Peyer's patch (tissue), 4 donors: ENCODE data around the gene SFXN2. TPM values are rescaled to one million over a fixed set of nuclear protein-coding genes. Genes with fewer than 3 reads are reported as not detected.
A peak's percentile ranks its signal among the peaks of the same experiment; 100 is the strongest.
"Not testable (repeated sequence)": the region's sequence is repeated elsewhere in the genome, so short reads cannot be mapped to it uniquely, and the experiment has no call there.

Experiments used
- DNase-seq, 3 donors: peaks; one replicate each; pipeline ENCODE4 v3.0.0-alpha.2; 2017 to 2019
- H3K27ac ChIP-seq, 4 donors: fragments of 200-600 bp; sonication (generic); one replicate each; pipeline ENCODE4 v1.5.1; 2016 to 2019
- H3K27me3 ChIP-seq, 2 donors: fragments of 200-600 bp; sonication (generic); one replicate each; pipeline ENCODE4 v1.5.1; 2019
- H3K36me3 ChIP-seq, 3 donors: fragments of 200-600 bp; sonication (generic); one replicate each; pipeline ENCODE4 v1.5.1; 2016 to 2019
- H3K4me1 ChIP-seq, 4 donors: fragments of 200-600 bp; sonication (generic); one replicate each; pipeline ENCODE4 v1.5.1; 2016 to 2019
- H3K4me3 ChIP-seq, 4 donors: fragments of 200-600 bp; sonication (generic); 1 replicate in 3 of 4; 2 replicates in 1 of 4; pipeline ENCODE4 v1.5.1; 2016 to 2019; ENCODE audit warnings: mild to moderate bottlenecking in 1 of 4
- H3K9me3 ChIP-seq, 4 donors: fragments of 200-600 bp; sonication (generic); one replicate each; pipeline ENCODE4 v1.5.1; 2016 to 2019; ENCODE audit warnings: mild to moderate bottlenecking in 1 of 4
- CTCF ChIP-seq, 6 experiments: fragments of 450-650 bp in 4 of 6; fragments of 200-600 bp in 2 of 6; sonication (generic) in 1 of 6; IDR thresholded peaks; one replicate each; pipeline ENCODE4 v1.5.1; 2017 to 2019; ENCODE audit warnings: antibody characterized with exemption in 6 of 6, mild to moderate bottlenecking in 3 of 6, moderate library complexity in 1 of 6
- POLR2A ChIP-seq, 2 donors: fragments of 450-650 bp; IDR thresholded peaks; one replicate each; pipeline ENCODE4 v1.5.1; 2017; ENCODE audit warnings: antibody characterized with exemption in 2 of 2, mild to moderate bottlenecking in 2 of 2, moderate library complexity in 2 of 2
- total RNA-seq, 4 donors: library from RNA; depleted of rRNA; stranded (reverse); fragments of >200 nt; gene quantifications; one replicate each; pipeline ENCODE4 v1.1.0, GENCODE V29; 2016

The SFXN2 gene
- total RNA-seq, 4 donors from 2014 or later = 1.9 to 37.1 (median 8.0) TPM

DNA sequence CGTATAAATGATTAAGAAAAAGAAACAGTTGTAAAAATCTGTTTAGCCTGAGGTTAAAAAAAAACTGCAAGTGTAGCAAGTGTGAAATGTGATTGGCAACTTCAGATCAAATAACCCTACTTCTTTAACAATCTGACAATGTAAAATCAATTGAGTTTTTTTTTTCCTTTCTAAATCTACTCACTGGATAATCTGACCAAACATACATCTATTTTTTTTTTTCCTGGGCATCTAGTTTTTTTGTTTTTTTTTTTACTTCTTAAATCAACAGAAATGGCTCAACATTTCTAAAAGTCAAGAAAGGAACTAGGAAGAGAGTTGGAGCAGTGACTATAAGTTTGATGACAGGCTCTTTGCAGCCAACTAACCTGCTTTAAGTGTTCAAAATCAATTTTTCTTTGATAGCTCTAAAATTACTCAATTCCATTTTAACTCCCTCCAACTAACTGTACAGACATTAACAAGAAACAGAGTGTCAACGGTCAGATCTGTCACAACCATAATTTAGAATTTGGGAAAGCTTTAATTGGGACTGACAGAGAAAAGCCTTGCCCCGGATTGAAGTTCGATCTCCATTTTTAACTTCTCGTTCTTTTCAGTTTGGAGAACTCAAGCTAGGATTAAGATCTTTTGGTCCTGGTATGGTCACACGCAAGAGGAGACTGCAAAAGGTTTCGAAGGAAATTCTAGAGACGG is 1.4 kb upstream of the SFXN2 start:
- Histone ChIP-seq H3K4me3 (peak overlapping the region; percentile 82 to 93 (median 89)), H3K9me3 (no peaks in the 10 kb centered on the region), H3K36me3 (no peaks in the 10 kb centered on the region), H3K27me3 (no peaks in the 10 kb centered on the region), H3K4me1 (peaks cover 0 to 17% (median 0%) of the 10 kb centered on the region in 4 donors), H3K27ac (peak overlapping the region; percentile 83 to 90 (median 86))
- TF ChIP-seq CTCF (IDR thresholded peaks at IDR 0.05) = no peak
- no peak for TF ChIP-seq POLR2A (IDR thresholded peaks at IDR 0.05)
- DNase-seq = no peak

DNA sequence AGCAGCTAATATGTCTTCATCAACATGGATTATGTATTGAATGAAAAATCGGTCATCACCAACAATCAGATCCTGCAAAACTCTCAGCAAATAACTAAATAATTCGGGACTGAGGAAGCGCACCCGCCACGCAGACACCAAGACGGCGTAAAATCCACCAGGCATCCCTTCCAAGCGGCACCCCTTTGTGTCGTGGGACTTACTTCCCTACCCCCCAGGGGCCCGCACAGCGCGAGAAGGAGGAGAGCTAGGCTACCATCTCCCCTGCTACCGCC is 960 bp upstream of the SFXN2 start:
- peak overlapping the region; percentile 83 to 90 (median 86) for H3K27ac ChIP-seq
- no peak for DNase-seq
- peak overlapping the region; percentile 82 to 93 (median 89) for H3K4me3 ChIP-seq
- TF ChIP-seq CTCF (IDR thresholded peaks at IDR 0.05) (peak in 1 of 6 experiments; percentile 41), POLR2A (IDR thresholded peaks at IDR 0.05) (no peak)
- H3K9me3 ChIP-seq = no peaks in the 10 kb centered on the region
- no peaks in the 10 kb centered on the region for H3K27me3 ChIP-seq
- peaks cover 0 to 17% (median 0%) of the 10 kb centered on the region in 4 donors for H3K4me1 ChIP-seq
- H3K36me3 ChIP-seq = no peaks in the 10 kb centered on the region

- peak; percentile 94 to 98 (median 98) for DNase-seq
- Histone ChIP-seq H3K4me3 (peak within 1 kb of the TSS; percentile 82 to 93 (median 89)), H3K27ac (peak within 1 kb of the TSS; percentile 83 to 90 (median 86)), H3K9me3 (no peaks in the 10 kb centered on the region), H3K27me3 (no peaks in the 10 kb centered on the region), H3K36me3 (no peaks in the 10 kb centered on the region), H3K4me1 (peaks cover 0 to 17% (median 0%) of the 10 kb centered on the region in 4 donors)
- TF ChIP-seq CTCF (IDR thresholded peaks at IDR 0.05) (peak; percentile 1 to 60 (median 45)), POLR2A (IDR thresholded peaks at IDR 0.05) (peak in 1 of 2 donors; percentile 42)
Measured at GRCh38 chr10:102713814-102714620, 419 bp upstream of the SFXN2 start, which contains the start of gene ARL3. ARL3 (minus strand) TSS chr10:102714397; CDS start chr10:102714275, 122 bp downstream.

GRCh38 chr10:102715880-102716279 is 1.4 kb downstream of the SFXN2 start:
- TF ChIP-seq CTCF (IDR thresholded peaks at IDR 0.05) (no peak), POLR2A (IDR thresholded peaks at IDR 0.05) (no peak)
- H3K4me3 ChIP-seq = no peak overlapping the region
- DNase-seq = no peak
- no peaks in the 10 kb centered on the region for H3K27me3 ChIP-seq
- H3K4me1 ChIP-seq = peaks cover 0 to 17% (median 0%) of the 10 kb centered on the region in 4 donors
- no peak overlapping the region for H3K27ac ChIP-seq
- no peaks in the 10 kb centered on the region for H3K36me3 ChIP-seq
- no peaks in the 10 kb centered on the region for H3K9me3 ChIP-seq

- not testable (repeated sequence) for H3K4me3 ChIP-seq, H3K36me3 ChIP-seq, H3K27me3 ChIP-seq, H3K27ac ChIP-seq, H3K9me3 ChIP-seq, DNase-seq
- peaks cover 0 to 17% (median 0%) of the 10 kb centered on the region in 4 donors for H3K4me1 ChIP-seq
Measured at GRCh38 chr10:102716900-102717565, 2.6 kb downstream of the SFXN2 start.
